LHCN-M2 (cell line): ENCODE data around the gene HEPN1. TPM values are rescaled to one million over a fixed set of nuclear protein-coding genes. Genes with fewer than 3 reads are reported as not detected.

Experiments used
- DNase-seq: peaks from one replicate; pipeline ENCODE4 v3.0.0-alpha.2; 2012; ENCODE audit warnings: low read depth
- total RNA-seq: library from RNA; depleted of rRNA; stranded (reverse); fragments of >200 nt; gene quantifications from 2 replicates; pipeline ENCODE4 v1.2.3, GENCODE V29; 2014

HEPN1 gene
- total RNA-seq, 1 experiment from 2014 or later: not detected

DNA sequence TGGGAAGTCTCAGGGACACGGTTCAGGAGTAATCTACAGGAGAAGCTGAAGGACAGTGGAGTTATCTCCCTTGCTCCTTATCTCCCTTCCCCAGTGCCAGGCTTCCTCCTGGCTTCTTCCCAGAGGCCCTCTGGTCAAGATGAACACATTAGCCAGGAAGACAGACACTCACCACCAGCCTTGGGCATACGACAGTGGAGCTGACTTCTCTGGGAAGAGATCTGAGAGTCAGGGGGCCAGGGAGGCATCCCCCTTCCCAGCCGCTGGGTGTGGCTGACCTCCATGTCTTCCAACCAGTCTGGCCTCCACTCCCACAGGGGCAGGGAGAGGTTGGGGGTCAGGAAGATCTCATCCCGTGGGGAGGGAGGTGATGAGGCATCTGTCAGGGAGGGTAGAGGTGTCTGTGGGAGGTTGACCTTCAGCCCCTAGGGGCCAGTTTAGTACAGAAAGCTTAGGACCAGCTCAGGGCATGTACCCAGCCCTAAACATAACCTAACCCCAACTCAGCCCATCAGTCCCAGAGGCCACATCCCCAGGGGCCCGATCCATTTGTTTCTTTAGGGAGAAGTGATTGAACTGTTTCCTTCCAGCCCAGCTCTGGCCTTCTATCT lies 34.1 kb upstream of the HEPN1 start:
- DNase-seq: no peak

DNA sequence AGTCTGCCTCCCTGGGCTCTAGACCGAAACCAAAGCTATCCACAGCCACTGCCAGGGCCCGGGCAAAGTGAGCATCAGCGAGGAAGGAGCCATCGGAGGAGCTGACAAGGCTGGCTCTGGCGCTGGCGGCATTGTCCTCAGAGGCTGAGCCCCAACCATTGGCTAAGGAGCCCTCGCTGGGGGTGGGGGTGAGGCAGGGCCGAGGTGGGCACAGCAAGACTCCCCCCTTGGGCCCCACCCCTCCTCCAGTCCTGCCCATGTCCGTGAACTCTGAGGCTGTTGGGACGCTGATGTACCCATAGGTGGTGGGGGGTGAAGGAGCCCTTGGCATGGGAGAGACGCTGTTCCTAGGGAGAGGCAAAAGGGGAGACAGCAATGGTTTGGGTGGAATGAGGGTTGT lies 32.6 kb upstream of the HEPN1 start:
- DNase-seq: no peak

DNA sequence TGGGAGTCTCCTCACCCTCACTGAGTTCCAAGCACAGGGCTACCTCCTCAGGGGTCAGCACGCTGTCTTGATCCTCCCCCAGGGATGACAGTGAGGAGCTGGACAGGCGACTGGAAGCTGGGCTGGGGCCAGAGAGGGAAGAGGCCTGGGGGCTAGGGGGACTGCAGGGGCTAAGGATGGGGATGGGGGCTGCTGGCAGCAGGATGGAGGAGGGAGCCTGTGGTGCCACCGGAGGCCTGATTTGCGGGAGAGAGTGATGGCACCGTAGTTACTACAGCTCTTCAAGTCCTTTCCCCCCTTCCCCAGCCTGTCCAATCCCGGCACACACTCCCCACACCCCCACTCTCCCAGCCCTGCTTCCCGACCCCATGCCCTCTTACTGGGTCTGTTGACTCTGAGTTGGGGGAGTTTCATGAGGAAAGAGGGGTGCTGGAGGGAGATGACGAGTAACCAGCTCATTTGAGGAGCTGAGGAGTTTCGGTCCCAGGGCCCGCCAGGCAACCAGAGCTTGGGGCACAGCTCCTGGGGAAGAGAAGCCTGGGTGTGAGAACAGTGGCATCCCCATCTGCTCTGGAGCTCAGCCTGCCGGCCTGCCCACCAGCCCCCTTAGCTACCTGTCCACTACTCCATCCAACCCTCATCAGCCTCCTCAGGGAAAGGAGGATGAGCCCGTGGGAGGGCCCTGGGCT lies 31.9 kb upstream of the HEPN1 start:
- DNase-seq: no peak

DNA sequence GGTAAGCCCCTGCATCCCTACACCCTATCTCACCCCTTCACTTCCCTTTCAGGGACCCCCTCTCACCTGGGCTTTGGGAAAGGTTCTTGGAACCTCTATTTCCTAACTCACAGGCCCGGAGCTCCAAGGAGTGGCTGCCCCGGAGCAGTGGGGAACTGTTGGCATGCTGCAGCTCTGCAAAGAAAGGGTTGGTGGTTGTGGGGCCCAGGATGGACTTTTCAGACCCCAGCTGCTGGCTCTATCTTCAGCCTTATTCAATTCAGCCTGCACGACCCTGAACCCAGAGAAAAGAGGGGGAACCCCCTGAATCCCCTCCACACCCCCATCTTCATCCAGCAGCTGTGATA lies 31.4 kb upstream of the HEPN1 start:
- no peak for DNase-seq

DNA sequence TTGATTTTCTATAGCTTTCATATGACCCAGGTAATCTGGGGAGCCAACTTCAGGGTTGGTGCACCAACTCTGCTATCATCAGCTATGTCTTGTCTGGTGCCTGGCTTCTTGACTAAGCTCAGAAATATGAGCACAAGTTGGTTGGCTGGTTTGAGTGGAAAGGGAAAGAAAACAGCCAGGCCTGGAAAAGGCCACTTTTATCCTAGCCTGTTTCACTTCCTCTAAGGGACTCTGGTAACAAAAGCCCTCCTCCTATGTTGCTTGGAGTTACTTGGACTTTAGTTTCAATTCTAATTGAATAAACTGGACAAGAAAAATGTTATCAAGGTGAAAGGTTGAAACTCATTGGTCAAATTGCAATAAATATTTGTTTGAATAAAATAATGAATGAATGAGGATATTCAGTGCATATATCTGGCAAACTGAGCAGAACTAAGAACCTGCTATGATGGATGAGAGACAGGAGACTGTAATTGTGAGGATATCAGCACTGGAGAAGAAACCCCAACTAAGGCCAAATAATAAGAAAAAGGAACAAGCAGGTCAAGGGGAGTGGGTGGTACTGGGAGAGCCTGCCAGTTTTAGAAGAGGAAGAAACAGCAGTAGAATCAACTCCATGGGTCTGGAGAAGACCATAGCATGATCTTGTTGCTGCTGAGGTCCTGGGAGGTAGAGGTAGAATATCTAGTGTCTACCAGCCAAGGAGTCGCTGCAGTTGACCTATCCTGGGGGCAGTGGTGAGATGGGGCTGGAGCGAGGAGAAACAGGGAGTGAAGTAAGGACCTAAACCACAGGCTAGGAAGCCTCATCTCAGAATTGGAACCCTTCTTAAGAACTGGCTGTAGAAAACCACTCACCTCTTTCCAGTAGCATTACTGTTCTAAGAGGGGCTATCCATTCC lies 29.6 kb upstream of the HEPN1 start:
- no peak for DNase-seq

DNA sequence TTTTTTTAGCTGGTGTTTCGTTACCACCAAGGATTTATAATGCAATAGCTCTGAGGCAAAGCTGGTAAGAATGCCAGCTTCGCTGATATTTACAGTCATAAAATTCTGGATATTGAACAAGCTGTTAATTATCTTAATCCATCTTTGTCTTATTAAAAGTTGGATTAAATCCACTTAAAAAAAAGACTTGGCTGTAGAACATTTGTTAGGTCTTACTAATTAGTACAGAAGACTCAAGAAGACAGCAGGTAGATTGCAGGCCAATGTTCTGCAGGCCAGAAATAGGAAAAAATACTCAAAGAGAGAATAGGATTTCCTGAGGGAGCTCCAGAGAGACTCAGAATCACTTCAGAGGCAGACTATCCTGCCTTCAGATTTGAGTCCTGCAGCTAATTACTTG lies 28.9 kb upstream of the HEPN1 start:
- DNase-seq: no peak

DNA sequence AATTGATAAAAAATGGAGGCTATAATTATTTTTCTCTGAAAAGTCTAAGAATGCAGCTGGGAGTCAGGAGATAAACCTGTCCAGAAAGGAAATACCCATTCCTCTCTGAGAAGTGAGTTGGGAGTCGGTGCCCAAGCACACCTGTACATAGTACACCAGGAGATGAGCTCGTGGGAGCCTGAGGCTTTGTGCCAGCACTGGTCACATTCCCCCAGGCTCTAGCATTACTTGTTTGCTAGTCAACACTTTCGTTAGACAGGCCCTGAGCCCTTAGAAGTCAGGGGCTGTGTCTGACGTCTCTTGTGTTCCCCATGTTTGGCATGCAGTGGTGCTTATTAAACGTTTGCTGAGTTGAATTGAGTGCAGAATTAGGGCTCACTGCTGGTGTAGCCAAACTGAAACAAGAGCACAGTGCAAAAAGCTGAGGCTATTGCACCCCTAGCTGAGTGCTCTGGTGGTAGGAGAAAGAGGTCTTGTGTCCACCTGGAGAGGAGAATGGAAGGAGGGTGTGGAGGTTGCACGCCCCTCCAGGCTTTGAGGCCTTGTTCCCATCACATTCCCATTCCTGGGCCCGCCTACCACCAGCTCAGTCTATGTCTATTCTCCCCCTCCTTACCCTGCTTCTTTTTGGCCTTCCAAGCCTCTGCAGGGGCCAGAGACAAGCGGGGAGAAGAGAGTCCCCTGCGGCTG lies 28.2 kb upstream of the HEPN1 start:
- no peak for DNase-seq

DNA sequence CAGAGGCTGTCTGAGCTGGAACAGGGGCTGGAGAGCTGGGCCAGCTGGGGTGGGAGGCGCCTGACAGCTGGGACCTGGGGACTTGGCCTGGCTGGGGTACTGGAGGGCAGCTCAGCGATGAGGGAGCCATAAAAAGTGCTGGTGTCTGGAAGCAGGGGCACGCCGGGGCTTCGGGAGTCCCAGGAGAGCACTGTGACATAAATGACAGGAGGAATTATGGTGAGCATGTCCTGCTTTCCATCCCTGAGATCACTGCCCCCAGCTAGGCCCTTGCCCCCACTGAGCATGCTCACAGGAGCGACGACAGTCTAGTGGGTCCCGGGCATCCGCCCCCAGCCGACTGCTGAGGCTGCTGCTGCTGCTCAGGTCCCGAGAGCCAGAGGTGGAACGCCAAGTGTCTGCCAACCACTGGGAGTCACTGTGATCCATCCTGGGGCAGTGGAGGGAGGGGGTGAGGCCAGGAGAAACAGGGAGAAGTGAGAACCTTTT lies 27.6 kb upstream of the HEPN1 start:
- no peak for DNase-seq

DNA sequence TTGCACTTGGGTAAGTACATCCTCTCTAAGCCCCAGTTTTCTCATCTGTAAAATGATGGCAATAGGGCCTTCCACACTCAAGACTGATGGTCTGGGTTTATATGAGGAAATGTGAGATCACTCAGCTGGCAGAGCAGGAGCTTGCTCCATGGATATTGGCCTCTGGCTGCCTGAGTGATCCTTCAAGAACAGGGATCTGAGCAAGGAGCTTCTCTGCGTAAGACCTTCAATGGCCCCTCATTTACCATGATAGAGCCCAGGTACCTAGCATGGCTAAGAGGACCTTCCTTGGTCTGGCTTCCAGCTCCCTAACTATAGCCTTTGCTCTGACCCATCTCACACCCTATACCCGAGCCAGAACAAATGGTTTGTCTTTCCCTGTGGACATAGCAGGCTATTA lies 26.9 kb upstream of the HEPN1 start:
- DNase-seq: no peak

DNA sequence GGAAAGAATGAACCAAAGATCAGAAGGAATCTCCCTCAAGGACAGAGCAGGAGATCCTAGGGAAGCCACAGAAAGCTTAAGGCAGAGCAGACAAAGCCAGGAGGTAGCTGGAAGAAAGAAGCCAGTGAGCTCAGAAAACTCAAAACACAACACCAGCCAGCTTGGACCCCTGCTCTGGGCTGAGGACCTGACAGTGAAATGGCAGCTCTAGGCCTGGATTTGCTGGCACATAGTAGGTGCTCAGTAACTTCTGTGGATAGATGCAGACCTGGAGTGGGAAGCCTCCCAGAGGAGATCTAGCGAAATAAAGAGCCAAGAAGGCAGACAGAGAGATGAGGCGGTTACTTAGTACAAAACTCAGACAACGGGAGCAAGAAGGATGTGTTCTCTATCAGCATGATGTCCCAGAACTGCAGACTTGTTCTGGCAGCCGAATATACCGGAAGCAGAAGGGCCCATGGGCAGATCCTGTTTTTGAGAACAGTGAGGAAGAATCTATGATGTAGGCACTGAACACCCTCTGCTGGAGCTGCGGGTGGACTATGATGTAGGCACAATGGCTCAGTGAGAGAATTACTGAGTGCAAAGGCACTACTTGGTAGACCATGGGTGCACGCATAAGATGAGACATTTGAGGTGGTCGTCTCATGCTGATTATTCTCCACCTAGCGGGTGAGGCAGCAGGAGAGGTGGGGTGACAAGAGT lies 26.1 kb upstream of the HEPN1 start:
- no peak for DNase-seq

DNA sequence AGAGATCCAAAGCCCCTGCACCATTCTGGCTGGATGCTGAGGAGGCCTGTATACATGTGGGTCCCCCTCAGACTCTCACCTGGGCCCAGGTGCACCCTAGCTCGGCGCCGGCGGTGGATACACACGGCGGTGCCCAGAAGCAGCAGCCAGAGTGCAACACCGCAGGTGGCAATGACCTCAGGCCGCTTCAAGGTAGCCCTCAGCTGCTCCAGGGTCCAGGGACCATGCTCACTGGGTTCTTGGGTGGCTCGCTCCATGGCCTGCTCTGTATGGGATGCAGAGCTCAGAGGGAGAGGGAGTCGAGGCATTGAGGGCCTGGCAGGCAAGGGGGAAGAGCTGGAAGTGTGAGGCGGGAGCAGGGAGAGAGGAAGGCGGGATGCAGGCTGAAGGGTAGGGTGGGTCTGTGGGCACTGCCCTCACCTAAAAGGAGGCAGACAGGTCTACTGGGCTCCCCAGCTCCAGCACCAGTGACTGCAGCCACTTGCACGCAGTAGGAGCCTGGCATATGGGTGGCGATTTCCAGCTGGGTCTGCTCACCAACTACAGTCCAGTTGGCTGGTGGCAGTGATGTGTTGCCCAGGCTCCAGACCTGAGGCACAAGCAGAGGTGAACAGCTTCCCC lies 25.2 kb upstream of the HEPN1 start:
- no peak for DNase-seq

DNA sequence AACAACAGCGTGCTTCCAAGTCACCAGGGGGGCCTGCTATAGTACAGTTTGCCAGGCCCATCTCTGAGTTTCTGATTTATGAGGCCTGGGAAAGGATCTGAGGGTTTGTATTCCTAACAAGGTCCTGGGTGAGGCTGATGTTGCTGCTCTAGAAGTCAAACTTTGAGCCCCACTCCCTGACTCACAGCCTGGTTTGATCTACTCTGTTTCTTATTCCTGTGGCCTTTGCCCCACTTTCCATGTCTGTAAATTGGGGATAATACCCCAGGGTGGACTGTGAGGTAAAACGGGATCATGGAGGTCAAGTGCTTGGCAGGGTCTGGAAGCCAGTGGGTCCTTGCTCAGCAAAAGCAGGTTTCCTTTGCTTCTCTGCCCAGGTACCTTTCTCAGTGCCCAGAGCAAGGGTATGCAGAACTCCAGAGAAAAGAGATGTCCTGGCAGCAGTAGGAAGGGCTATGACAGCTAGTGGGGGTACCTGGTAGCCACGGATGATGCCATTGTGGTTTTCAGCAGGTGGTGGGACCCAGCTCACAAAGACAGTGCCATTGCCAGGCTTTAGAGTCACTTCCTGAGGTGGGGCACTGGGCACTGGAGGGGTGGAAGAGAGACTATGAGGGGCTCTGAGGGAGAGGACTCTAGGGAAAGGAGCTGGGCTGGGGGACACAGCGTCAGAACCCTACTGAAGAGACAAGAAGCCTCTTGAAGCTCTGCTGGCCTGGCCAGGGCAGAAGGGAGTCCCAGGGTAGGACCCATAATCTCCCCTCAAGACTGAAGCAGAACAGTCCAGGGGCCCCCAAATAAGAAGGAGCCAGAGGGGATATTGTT lies 24.2 kb upstream of the HEPN1 start:
- DNase-seq: no peak

DNA sequence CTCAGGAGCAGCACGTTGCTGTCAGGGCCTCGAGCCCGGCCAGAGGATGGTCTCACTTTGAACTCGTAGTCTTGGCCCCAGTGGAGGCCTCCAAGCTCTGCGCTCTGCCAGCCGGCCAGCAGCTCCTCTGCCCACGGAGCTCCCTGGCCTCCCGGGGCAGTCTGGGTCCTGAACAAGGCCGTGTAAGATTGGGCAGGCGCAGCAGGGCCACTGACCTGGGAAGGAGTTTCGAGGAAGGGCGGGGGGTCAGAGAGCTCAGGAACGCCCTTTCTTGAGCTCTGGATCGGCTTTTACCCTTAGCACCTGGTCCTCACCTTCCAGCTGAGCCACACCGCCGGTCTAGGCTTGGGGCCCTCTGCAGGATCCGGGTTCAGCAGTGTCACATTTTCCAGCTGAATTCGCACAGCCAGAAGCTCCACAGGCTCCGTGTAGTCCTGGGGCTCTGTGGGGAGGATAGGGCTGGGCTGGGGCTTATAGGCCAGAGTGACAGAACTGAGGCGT lies 23.5 kb upstream of the HEPN1 start:
- no peak for DNase-seq

DNA sequence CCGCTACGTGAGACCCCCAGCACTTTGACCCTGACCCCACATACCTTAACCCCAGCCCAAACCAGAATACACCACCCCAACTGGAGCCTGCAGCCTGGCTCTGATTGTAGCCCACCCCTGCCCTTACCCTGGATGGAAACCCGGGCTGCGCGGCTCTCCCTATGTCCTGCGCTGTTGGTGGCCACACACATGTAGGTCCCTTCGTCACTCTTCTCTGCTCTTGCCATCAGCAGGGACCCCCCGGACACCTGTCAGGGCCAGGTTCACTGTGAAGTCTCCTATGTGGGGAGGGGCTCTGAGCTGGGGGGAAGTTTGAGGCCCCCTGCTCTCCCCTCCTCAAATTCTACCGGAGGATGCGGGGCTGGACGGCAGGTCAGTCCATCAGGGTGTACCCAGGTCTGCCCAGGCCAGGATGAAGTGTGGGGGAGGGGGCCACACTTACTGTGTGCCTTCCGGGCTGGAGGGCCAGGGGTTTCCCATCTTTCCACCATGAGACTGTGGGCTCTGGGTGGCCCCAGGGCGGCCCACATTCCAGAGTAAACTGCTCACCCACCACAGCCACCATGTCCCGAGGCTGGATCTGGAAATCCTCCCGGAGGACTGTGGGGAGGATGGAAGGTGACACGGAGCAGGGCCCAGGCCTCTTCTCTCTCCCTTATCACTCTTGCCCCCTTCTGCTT lies 22.8 kb upstream of the HEPN1 start:
- DNase-seq: peak; percentile 47

DNA sequence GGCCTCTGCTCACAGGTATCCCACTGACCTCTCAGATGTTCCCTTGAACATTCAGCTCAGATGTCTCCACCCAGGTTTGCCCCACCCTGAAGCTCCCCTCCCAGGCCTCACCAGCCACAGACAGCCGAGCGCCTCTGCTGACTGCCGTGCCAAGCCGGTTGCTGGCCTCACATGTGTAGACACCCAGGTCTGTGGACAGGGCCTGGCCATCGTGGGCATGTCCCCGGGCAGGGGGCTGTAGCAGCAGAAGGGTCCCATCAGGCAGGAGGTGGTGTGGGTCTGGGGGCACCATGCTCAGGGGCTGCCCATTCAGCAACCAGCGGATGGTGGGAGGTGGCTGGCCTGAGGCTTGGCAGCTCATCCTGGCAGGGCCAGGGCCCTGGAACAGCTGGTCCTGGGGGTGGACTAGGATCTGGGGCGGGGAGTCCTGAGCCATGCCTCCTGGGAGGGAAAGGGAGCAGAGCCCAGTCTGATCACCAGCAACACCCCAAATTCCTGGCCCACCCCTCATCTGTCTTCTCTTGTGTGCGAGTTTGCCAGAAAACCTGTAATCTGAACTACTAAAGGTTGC lies 22.1 kb upstream of the HEPN1 start:
- DNase-seq: peak; percentile 83

DNA sequence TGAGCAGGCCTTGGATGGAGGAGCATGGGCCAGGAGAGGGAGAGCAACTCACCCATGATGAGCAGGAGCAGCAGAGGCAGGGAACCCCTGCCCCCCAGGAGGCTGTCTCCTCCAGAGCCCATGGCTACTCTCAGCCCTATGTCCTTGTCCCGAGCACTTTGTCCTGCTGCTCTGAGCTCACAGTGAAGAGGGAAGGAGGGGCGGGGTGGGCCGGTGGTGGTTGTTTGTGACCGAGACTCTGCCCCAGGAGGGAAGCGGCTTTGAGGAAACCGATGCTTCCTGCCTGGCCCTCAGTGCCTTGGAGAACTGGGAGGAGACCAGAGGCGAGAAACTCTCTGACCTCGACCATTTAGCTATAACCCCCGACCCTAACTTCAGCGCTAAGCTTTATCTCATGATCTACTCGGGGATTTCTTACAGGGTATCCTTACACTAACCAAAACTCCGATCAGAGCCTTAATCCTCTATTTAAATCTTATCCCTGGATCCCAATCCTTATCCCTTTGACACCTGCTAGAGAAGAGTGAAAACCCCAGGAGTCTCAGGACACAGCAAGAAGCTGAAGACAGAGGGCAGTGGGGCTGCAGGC lies 21.3 kb upstream of the HEPN1 start, which contains the start of gene ROBO4:
Gene ROBO4 (minus strand): TSS at position 192 of the 589 bp plus-strand sequence. CDS start 70 bp downstream, at position 122.
- DNase-seq: peak; percentile 30

DNA sequence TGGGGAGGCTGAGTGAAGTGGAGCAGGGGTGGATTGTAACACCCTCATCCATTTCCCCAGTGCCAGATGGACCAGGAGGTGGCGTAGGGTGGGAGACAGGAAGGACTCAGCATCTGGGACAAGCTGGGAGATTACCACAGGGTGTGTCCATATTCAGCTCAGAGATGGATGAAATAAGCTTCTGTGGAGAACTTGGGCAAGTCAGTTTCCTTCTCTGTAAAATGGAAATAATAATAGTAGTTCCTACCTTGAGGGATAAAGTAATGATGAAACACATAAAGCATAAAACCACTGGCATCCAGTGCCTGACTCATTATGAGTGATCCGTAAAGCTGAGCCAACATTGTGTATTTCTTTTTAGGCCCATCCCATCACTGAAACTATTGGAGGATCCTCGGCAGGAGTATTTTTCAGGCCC lies 20.8 kb upstream of the HEPN1 start:
- DNase-seq: peak; percentile 95

DNA sequence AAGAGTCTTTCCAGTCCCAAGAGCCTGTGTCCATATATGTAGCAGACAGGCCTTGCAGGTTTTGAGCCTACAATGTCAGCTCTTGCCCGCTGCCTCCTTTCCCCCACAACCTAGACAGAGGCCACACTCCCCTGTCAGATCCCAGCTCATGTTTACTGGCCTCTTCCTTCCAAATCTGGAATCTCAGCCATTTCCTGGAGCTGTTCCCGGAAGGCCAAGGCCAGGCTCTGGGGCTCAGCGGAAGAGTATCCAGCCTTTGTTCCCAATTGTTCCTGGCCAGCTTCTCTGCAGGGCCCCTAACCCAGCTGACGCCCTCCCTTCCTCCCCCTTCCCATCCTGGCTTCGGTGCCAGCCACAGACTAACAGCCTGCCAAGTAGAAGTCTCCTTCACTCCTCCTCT lies 20.3 kb upstream of the HEPN1 start:
- peak; percentile 82 for DNase-seq
